ENCODE measurements around the gene SH3RF3. TPM values are rescaled to one million over a fixed set of nuclear protein-coding genes. Genes with fewer than 3 reads are reported as not detected.

Gene SH3RF3
- total RNA-seq, 2 donors from 2014 or later, result 1.3 to 5.6 TPM

DNA sequence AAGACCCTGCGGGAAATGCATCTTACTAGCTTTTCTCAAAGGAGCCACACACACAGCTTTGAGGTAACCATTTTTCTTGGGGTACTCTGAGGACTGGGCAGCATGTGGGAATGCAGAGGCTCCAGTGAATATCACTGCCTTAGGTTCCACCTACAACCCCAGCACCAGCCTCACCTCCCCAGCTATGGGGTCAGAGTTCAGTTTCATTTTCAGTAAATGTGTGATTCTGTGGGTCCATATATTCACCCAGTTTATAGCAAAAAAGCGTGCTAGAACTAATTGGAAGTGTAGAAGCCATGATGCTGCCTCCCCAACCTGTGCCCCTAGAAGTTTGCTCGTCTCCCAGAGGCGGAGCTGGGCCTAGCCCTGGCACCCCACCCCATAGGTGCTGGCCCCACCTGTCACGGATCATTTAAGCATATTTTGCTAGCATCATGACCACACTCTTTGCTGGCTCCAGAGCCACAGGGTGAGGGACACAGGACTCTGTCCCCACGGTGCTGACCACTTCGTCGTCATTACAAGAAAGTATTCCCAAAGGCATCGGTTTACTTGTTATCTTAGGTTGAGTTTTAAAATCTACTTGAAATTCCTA, 57.7 kb downstream of the SH3RF3 start:
- no peaks in the 10 kb centered on the region for H3K36me3 ChIP-seq (replicated peaks in 1 of 2; ENCODE audit: insufficient read depth in 1 of 2, low read depth in 2 of 2)
- ATAC-seq (no peak), DNase-seq (no peak)
- intact Hi-C loops (cut with DNase I), result no loop called here
- no peak for TF ChIP-seq POLR2A (IDR thresholded peaks at IDR 0.05)
- TF ChIP-seq, protein P1, sequence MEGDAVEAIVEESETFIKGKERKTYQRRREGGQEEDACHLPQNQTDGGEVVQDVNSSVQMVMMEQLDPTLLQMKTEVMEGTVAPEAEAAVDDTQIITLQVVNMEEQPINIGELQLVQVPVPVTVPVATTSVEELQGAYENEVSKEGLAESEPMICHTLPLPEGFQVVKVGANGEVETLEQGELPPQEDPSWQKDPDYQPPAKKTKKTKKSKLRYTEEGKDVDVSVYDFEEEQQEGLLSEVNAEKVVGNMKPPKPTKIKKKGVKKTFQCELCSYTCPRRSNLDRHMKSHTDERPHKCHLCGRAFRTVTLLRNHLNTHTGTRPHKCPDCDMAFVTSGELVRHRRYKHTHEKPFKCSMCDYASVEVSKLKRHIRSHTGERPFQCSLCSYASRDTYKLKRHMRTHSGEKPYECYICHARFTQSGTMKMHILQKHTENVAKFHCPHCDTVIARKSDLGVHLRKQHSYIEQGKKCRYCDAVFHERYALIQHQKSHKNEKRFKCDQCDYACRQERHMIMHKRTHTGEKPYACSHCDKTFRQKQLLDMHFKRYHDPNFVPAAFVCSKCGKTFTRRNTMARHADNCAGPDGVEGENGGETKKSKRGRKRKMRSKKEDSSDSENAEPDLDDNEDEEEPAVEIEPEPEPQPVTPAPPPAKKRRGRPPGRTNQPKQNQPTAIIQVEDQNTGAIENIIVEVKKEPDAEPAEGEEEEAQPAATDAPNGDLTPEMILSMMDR (IDR thresholded peaks at IDR 0.05), result no peak
- no peaks in the 10 kb centered on the region for H3K27me3 ChIP-seq
- WGBS, 2 donors, result 83% methylated on average over 9 of the region's 9 CpGs
- peaks cover 15% of the 10 kb centered on the region for H3K4me1 ChIP-seq
- peak overlapping the region in 3 of 4 donors; percentile 61 to 73 (median 69) for H3K27ac ChIP-seq
- H3K9me3 ChIP-seq, result no peaks in the 10 kb centered on the region
- H3K4me3 ChIP-seq, result no peak overlapping the region

DNA sequence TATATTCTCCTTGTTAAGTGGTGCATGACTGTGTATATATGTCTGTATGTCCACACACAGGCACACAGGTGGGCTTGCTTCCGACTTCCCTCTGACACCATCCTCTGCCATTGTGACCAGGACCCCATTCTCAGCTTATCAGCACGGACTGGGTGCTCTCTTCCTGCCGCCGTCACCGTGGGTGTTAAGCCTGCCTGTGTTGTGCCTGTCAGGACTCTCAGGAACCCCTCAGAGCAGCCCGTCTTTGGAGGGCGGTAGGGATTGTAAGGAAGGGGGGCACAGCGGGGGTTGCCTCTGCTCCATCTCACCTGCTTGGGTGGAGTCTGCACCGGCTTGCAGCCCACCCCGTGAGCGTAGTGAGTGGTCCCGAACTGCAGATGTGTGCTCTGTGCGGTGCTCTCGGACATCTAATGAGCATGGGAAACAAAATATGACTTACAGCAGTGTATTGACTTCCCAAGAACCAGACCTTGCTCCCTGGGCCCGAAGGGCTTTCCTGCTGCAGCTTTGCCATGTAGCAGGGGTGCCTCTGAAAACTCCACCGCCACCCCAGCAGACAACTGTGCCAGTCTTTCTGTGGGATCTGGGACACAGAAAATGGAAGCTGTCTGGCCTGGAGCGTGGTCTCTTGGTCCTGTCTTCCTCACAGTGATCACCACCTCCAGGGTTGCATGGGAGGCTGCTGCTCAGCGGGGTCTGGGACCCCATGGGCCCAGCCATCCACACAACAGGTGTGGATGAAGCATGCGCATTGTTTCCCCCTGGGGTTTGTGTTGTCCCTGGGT, 58.9 kb downstream of the SH3RF3 start:
- no peak for DNase-seq
- Histone ChIP-seq H3K27ac (no peak overlapping the region), H3K9me3 (no peaks in the 10 kb centered on the region), H3K4me1 (peaks cover 15% of the 10 kb centered on the region), H3K36me3 (replicated peaks in 1 of 2; ENCODE audit: insufficient read depth in 1 of 2, low read depth in 2 of 2) (no peaks in the 10 kb centered on the region), H3K4me3 (no peak overlapping the region), H3K27me3 (no peaks in the 10 kb centered on the region)
- WGBS, 2 donors, result 63 to 73% methylated on average over 13 to 19 of the region's 19 CpGs
- no peak for ATAC-seq
- no peak for TF ChIP-seq POLR2A (IDR thresholded peaks at IDR 0.05)
- TF ChIP-seq, protein P1 (IDR thresholded peaks at IDR 0.05), result no peak
- intact Hi-C loops (cut with DNase I), result no loop called here

DNA sequence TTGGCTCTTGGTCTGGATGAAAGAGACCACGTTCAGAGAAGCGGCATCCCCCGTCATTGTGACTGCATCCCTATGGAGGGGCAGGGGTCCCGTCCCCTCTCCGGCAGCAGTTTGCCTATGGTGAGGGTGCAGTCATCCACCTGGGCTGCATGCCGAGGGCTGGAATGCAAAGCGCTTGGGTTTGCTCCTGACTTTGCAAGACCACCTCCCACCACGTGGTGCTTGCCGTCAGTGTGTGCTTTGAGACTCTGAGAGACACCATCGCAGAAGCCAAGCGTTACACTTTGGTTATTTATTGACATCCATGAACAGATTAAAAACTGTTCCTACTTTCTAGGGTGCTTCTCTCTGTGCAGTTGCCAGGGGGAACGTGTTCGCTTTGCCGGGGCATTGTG, 59.5 kb downstream of the SH3RF3 start:
- H3K27ac ChIP-seq, result no peak overlapping the region
- no peaks in the 10 kb centered on the region for H3K36me3 ChIP-seq (replicated peaks in 1 of 2; ENCODE audit: insufficient read depth in 1 of 2, low read depth in 2 of 2)
- ATAC-seq (no peak), DNase-seq (no peak)
- intact Hi-C loops (cut with DNase I), result no loop called here
- H3K4me3 ChIP-seq, result no peak overlapping the region
- WGBS, 2 donors, result 42 to 46% methylated on average over 6 to 13 of the region's 14 CpGs
- no peaks in the 10 kb centered on the region for H3K27me3 ChIP-seq
- H3K4me1 ChIP-seq, result peaks cover 15% of the 10 kb centered on the region
- no peaks in the 10 kb centered on the region for H3K9me3 ChIP-seq
- TF ChIP-seq, protein P1 (IDR thresholded peaks at IDR 0.05), result no peak
- TF ChIP-seq POLR2A (IDR thresholded peaks at IDR 0.05), result no peak

DNA sequence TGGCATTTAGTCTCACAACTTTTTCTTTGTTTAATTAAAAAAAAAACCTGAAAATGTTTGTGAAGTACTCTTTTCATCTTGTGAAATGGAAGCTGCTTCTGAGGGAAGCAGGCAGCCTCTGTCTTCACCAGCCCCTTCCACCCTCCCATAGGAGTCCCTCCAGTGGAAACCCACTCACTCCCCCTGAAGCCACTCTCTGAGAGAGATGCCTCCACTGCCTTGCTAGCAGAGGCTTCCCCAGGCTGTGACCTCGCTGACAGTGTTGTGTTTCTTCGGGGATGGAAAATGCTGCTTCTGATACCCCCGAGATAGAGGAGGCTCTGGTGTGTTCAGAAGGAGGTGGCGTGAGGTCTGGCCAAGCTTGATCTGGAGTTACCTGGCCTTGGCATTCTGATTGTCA, 59.9 kb downstream of the SH3RF3 start:
- Histone ChIP-seq H3K4me1 (peaks cover 15% of the 10 kb centered on the region), H3K4me3 (no peak overlapping the region), H3K9me3 (no peaks in the 10 kb centered on the region), H3K27me3 (no peaks in the 10 kb centered on the region), H3K27ac (no peak overlapping the region), H3K36me3 (replicated peaks in 1 of 2; ENCODE audit: insufficient read depth in 1 of 2, low read depth in 2 of 2) (no peaks in the 10 kb centered on the region)
- TF ChIP-seq POLR2A (IDR thresholded peaks at IDR 0.05), result no peak
- TF ChIP-seq, protein P1 (IDR thresholded peaks at IDR 0.05), result no peak
- DNase-seq (no peak), ATAC-seq (no peak)
- intact Hi-C loops (cut with DNase I), result no loop called here
- WGBS, 2 donors, result 53 to 62% methylated on average over 4 of the region's 4 CpGs
